ENCODE data around the gene ANTXR1. TPM values are rescaled to one million over a fixed set of nuclear protein-coding genes. Genes with fewer than 3 reads are reported as not detected.
"Not testable (repeated sequence)": the region's sequence is repeated elsewhere in the genome, so short reads cannot be mapped to it uniquely, and the experiment has no call there.

ANTXR1 gene
- total RNA-seq, 2 donors from 2014 or later, result 38.4 to 39.9 TPM

DNA sequence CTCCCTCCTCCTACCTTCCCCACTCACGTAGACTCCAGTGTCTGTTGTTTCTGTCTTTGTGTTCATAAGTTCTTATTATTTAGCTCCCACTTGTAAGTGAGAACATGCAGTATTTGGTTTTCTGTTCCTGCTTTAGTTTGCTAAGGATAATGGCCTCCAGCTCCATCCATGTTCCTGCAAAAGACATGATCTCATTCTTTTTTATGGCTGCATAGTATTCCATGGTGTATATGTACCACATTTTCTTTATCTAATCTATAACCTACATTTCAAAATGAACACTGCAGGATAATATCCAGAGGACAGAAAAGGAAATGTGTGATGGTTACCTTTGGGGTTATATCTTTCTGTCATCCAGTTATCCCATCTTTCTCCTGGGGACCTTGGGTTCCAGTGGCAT, 218.0 kb downstream of the ANTXR1 start:
- ATAC-seq; intact Hi-C loops (cut with DNase I): not testable (repeated sequence)

GRCh38 chr2:69231612-69232277, 218.8 kb downstream of the ANTXR1 start:
- DNase-seq, result no peak
- ATAC-seq, result no peak
- intact Hi-C loops (cut with DNase I), result no loop called here

More for the DNA sequence above, 218.0 kb downstream of the ANTXR1 start:
- not testable (repeated sequence) for DNase-seq

DNA sequence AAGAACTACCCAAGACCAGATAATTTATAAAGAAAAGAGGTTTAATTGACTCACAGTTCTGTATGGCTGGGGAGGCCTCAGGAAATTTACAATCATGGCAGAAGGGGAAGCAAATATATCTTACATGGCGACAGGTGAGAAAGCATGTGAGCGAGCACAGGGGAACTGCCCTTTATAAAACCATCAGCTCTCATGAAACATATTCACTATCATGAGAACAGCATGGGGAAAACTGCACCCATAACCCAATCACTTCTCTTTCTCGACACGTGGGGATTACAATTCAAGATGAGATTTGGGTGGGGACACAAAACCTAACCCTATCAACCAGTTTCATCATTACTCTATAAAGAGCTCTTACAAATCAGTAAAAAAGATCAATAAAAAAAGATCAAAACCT, 222.9 kb downstream of the ANTXR1 start:
- ATAC-seq; DNase-seq; intact Hi-C loops (cut with DNase I): not testable (repeated sequence)

GRCh38 chr2:69237070-69237670, 224.2 kb downstream of the ANTXR1 start:
- ATAC-seq (no peak), DNase-seq (no peak)
- intact Hi-C loops (cut with DNase I), result no loop called here

- intact Hi-C loops (cut with DNase I), result no loop called here
- DNase-seq, result no peak
- ATAC-seq, result peak in 1 of 2 donors; percentile 36
Measured at GRCh38 chr2:69238449-69239031, 225.6 kb downstream of the ANTXR1 start.

- DNase-seq, result no peak
- intact Hi-C loops (cut with DNase I), result no loop called here
- ATAC-seq, result peak; percentile 52 to 58
Measured at GRCh38 chr2:69241093-69241492, 228.1 kb downstream of the ANTXR1 start.

DNA sequence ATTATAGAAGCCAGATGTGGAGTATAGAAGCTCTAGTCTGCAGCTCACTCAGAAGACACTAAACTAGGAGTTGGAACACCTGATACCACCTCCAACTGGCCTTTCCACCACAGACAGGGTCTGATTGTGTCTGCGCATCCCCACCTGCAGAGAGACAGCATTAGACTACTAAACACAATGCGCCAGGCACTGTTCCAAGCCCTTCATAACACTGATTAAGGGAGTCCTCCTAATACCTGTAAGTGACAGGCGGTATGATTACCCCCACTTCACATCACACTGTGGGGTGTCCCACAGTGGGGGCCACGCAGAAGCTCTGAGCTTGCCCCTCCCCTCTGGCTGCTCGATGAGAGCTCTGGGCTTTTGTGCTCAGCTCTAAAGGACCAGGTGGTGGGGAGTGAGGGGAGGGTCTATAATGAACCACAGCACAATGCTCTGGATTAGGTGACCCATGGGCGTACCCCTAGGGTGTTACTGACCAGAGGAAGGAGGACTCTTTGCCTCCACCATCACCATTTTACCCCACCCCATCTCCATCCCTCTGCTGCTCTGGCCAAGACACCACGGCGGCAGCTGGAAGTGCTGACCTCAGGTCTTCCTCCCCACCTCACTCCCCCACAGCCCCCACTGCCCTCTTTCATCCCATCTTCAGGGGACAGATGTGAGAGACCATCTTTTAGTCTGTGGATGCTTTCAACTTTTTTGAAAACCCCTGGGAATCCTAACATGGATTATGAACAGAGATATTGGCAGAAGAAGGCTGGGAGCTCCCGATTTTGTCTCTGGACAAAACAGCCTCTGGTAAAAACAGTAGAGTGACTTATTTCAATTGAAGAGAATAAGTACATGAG, 228.9 kb downstream of the ANTXR1 start:
- DNase-seq, result no peak
- intact Hi-C loops (cut with DNase I), result no loop called here
- ATAC-seq, result no peak

GRCh38 chr2:69242651-69243051, 229.7 kb downstream of the ANTXR1 start:
- ATAC-seq, result no peak
- intact Hi-C loops (cut with DNase I), result no loop called here
- DNase-seq, result no peak

DNA sequence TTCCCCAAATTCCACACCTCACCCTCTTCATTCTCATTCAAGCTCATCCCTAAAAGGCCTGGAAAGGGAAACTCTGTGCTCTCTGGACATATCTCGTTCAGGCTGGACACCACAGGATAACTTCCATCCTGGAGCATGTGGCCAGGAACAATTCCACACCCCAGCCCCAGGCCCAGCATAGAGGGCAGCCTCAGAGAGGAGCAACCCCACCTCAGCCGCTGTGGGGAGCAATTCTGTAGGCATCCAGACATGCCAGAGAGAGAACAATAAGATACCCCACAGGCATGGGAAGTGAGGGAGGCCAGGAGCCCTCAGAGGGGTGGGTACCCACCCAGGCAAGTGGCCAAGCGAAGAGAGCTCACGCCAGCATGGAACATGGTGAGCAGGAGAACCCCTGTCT, 230.7 kb downstream of the ANTXR1 start:
- intact Hi-C loops (cut with DNase I), result no loop called here
- no peak for DNase-seq
- no peak for ATAC-seq

DNA sequence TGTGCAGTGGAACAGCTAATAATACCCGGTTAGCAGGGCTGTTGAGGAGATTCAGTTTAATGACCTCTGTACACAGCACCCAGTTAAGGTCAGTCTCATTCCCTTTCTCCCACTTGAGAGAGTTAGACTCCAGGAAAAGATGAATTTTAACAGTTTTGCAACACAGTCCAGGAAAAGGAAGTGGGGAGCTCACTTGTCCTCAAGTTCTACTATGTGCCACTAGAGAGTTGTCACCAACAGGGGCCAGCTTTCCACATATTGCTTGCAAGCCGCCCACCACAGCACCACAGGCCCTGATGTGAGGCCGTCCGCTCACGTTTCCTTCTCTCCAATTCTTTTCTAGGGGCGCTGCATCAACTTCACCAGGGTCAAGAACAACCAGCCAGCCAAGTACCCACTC, 231.9 kb downstream of the ANTXR1 start:
- ATAC-seq (peak in 1 of 2 donors; percentile 50), DNase-seq (no peak)
- intact Hi-C loops (cut with DNase I), result no loop called here

GRCh38 chr2:69247583-69247982, 234.6 kb downstream of the ANTXR1 start:
- no peak for DNase-seq
- ATAC-seq, result no peak
- intact Hi-C loops (cut with DNase I), result no loop called here

DNA sequence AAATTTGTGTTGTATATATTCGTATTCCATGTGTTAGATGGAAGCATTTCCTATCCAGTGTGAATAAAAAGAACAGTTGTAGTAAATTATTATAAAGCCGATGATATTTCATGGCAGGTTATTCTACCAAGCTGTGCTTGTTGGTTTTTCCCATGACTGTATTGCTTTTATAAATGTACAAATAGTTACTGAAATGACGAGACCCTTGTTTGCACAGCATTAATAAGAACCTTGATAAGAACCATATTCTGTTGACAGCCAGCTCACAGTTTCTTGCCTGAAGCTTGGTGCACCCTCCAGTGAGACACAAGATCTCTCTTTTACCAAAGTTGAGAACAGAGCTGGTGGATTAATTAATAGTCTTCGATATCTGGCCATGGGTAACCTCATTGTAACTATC, 235.3 kb downstream of the ANTXR1 start:
- intact Hi-C loops (cut with DNase I), result no loop called here
- DNase-seq (no peak), ATAC-seq (no peak)

GRCh38 chr2:69250981-69251380, 238.0 kb downstream of the ANTXR1 start:
- DNase-seq, result no peak
- intact Hi-C loops (cut with DNase I), result no loop called here
- ATAC-seq, result no peak

DNA sequence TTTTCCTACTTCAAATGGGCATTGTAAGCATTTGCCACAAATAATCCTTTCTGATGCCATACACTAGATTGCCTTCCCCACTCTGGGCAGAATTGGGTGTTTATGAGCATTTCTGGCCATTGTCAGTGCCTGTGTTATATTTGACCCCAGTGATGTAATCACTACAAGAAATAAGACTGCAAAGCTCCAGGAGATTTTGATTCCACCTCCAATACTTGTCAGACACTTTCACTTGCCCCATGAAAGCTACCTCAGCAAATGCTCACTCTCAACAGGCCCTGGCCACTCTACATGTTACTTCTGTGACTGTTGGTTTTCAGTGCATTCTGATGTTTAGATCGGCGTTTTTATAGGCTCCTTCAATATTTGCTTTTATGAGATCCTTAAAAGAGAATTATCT, 239.0 kb downstream of the ANTXR1 start:
- DNase-seq (no peak), ATAC-seq (no peak)
- intact Hi-C loops (cut with DNase I), result no loop called here

- no peak for DNase-seq
- intact Hi-C loops (cut with DNase I), result no loop called here
- ATAC-seq, result peak in 1 of 2 donors; percentile 20
Measured at GRCh38 chr2:69253112-69253511, 240.1 kb downstream of the ANTXR1 start.

GRCh38 chr2:69253611-69254301, 240.8 kb downstream of the ANTXR1 start:
- DNase-seq, result peak; percentile 37
- intact Hi-C loops (cut with DNase I), result no loop called here
- ATAC-seq, result peak; percentile 92 to 98

GRCh38 chr2:69255760-69256159, 242.8 kb downstream of the ANTXR1 start:
- intact Hi-C loops (cut with DNase I), result no loop called here
- ATAC-seq (no peak), DNase-seq (no peak)

GRCh38 chr2:69259994-69260591, 247.1 kb downstream of the ANTXR1 start:
- ATAC-seq; DNase-seq; intact Hi-C loops (cut with DNase I): not testable (repeated sequence)

DNA sequence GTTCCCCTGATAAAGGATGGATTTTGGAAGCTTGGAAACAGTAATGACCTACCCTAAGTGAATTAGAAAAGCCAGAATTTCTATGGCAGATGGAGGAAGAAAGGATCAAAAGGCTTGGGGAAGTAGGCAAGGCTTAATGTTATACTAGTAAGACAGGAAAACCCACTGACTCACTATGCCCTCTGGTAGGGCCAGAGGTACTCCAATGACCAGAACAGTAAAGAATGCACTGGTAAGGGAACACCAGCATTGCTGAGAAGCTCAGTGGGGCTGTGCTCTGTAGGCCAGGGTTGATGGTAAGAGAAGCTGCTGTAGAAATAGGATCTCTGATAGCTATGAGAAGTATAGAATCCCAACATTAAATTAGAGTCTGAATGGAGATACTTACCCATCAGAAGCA, 247.7 kb downstream of the ANTXR1 start:
- no peak for DNase-seq
- ATAC-seq, result no peak
- intact Hi-C loops (cut with DNase I), result no loop called here

Data from left cardiac atrium (tissue), 4 donors.